ENCODE data around the gene FGF12. TPM values are rescaled to one million over a fixed set of nuclear protein-coding genes. Genes with fewer than 3 reads are reported as not detected.

The FGF12 gene
- total RNA-seq, 1 donor from 2014 or later = 9.8 TPM

GRCh38 chr3:192207651-192208050 lies 519.7 kb downstream of the FGF12 start:
- Mint-ChIP-seq H3K4me1 (ENCODE audit: unreplicated experiment) (peaks cover 6% of the 10 kb centered on the region), H3K4me3 (no peak overlapping the region), H3K27me3 (peaks cover 9% of the 10 kb centered on the region), H3K9me3 (no peaks in the 10 kb centered on the region), H3K27ac (no peak overlapping the region), H3K36me3 (no peaks in the 10 kb centered on the region)
- no peak for DNase-seq (ENCODE audit: extremely low spot score, unreplicated experiment)
- TF ChIP-seq CTCF (conservative IDR thresholded peaks at IDR 0.05) = no peak

- DNase-seq (ENCODE audit: extremely low spot score, unreplicated experiment) = no peak
- TF ChIP-seq CTCF (conservative IDR thresholded peaks at IDR 0.05) = no peak
- H3K36me3 Mint-ChIP-seq = no peaks in the 10 kb centered on the region
- no peak overlapping the region for H3K4me3 Mint-ChIP-seq
- peaks cover 9% of the 10 kb centered on the region for H3K27me3 Mint-ChIP-seq
- H3K4me1 Mint-ChIP-seq (ENCODE audit: unreplicated experiment) = peaks cover 6% of the 10 kb centered on the region
- no peak overlapping the region for H3K27ac Mint-ChIP-seq
- H3K9me3 Mint-ChIP-seq = no peaks in the 10 kb centered on the region
Measured at GRCh38 chr3:192207239-192207638, 520.1 kb downstream of the FGF12 start.

GRCh38 chr3:192194085-192194484 lies 533.3 kb downstream of the FGF12 start:
- no peak overlapping the region for H3K4me3 Mint-ChIP-seq
- H3K27me3 Mint-ChIP-seq = peaks cover 8% of the 10 kb centered on the region
- H3K4me1 Mint-ChIP-seq (ENCODE audit: unreplicated experiment) = no peaks in the 10 kb centered on the region
- no peaks in the 10 kb centered on the region for H3K9me3 Mint-ChIP-seq
- H3K27ac Mint-ChIP-seq = no peak overlapping the region
- no peak for TF ChIP-seq CTCF (conservative IDR thresholded peaks at IDR 0.05)
- H3K36me3 Mint-ChIP-seq = no peaks in the 10 kb centered on the region
- DNase-seq (ENCODE audit: extremely low spot score, unreplicated experiment) = no peak

- no peak overlapping the region for H3K27ac Mint-ChIP-seq
- no peak overlapping the region for H3K4me3 Mint-ChIP-seq
- H3K36me3 Mint-ChIP-seq = no peaks in the 10 kb centered on the region
- H3K9me3 Mint-ChIP-seq = no peaks in the 10 kb centered on the region
- H3K27me3 Mint-ChIP-seq = peaks cover 14% of the 10 kb centered on the region
- no peak for DNase-seq (ENCODE audit: extremely low spot score, unreplicated experiment)
- peak; percentile 84 for TF ChIP-seq CTCF (conservative IDR thresholded peaks at IDR 0.05)
- no peaks in the 10 kb centered on the region for H3K4me1 Mint-ChIP-seq (ENCODE audit: unreplicated experiment)
Measured at GRCh38 chr3:192188218-192188835, 539.0 kb downstream of the FGF12 start.

- Mint-ChIP-seq H3K27me3 (peaks cover 14% of the 10 kb centered on the region), H3K4me1 (ENCODE audit: unreplicated experiment) (no peaks in the 10 kb centered on the region), H3K9me3 (no peaks in the 10 kb centered on the region), H3K27ac (no peak overlapping the region), H3K4me3 (no peak overlapping the region), H3K36me3 (no peaks in the 10 kb centered on the region)
- DNase-seq (ENCODE audit: extremely low spot score, unreplicated experiment) = no peak
- TF ChIP-seq CTCF (conservative IDR thresholded peaks at IDR 0.05) = no peak
Measured at GRCh38 chr3:192187485-192188051, 539.8 kb downstream of the FGF12 start.

All from type B pancreatic cell (in vitro differentiated cells).